Measurements from ENCODE around the gene ZNF326.

The ZNF326 gene

GRCh38 chr1:90067194-90067931, 72.5 kb downstream of the ZNF326 start:
- TF ChIP-seq EGR1 (IDR thresholded peaks at IDR 0.05) (no peak), FOXM1 (IDR thresholded peaks at IDR 0.05; ENCODE audit: borderline replicate concordance, low read depth) (no peak), NFIC (IDR thresholded peaks at IDR 0.05) (no peak), ZBTB7A (IDR thresholded peaks at IDR 0.05; ENCODE audit: low read depth) (no peak), EP300 (IDR thresholded peaks at IDR 0.05; ENCODE audit: borderline replicate concordance) (no peak), MAX (IDR thresholded peaks at IDR 0.05) (no peak), TAF1 (IDR thresholded peaks at IDR 0.05; ENCODE audit: low read depth) (no peak), CREB1 (IDR thresholded peaks at IDR 0.05; ENCODE audit: low read depth) (no peak), RAD21 (IDR thresholded peaks at IDR 0.05; ENCODE audit: low read depth) (no peak)
- TF ChIP-seq, protein P1, sequence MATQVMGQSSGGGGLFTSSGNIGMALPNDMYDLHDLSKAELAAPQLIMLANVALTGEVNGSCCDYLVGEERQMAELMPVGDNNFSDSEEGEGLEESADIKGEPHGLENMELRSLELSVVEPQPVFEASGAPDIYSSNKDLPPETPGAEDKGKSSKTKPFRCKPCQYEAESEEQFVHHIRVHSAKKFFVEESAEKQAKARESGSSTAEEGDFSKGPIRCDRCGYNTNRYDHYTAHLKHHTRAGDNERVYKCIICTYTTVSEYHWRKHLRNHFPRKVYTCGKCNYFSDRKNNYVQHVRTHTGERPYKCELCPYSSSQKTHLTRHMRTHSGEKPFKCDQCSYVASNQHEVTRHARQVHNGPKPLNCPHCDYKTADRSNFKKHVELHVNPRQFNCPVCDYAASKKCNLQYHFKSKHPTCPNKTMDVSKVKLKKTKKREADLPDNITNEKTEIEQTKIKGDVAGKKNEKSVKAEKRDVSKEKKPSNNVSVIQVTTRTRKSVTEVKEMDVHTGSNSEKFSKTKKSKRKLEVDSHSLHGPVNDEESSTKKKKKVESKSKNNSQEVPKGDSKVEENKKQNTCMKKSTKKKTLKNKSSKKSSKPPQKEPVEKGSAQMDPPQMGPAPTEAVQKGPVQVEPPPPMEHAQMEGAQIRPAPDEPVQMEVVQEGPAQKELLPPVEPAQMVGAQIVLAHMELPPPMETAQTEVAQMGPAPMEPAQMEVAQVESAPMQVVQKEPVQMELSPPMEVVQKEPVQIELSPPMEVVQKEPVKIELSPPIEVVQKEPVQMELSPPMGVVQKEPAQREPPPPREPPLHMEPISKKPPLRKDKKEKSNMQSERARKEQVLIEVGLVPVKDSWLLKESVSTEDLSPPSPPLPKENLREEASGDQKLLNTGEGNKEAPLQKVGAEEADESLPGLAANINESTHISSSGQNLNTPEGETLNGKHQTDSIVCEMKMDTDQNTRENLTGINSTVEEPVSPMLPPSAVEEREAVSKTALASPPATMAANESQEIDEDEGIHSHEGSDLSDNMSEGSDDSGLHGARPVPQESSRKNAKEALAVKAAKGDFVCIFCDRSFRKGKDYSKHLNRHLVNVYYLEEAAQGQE (IDR thresholded peaks at IDR 0.05; ENCODE audit: low read depth): no peak

DNA sequence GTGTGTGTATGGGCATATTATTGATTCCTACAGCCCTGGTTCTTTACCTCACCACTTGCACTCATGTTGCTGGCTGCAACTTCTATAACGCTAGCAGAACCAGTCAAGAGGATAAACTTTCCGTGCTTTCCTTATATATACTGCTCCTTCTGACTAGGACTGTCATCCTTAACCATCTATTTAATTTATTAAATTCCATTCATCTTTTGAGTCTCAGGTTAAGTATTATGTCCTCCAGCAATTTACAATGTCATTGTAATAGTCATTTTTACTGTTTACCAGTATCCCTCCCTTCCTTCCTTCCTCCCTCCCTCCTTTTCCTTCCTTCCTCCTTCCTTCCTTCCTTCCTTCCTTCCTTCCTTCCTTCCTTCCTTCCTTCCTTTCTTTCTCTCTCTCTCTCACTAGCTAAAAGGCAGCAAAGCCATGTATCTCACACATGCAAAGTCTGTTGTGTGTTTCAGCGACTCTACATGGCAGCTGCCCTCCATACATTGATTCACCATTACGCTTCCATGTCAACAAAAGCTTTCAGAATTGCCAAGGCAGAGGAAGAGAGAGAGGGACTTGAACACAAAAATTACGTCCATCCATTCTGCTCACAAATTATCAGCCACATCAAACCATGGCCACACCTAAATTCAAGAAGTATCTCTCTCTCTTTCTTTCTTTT, 73.8 kb downstream of the ZNF326 start:
- no peak for TF ChIP-seq YY1 (IDR thresholded peaks at IDR 0.05; ENCODE audit: low read depth)

GRCh38 chr1:90074137-90074536, 79.2 kb downstream of the ZNF326 start:
- TF ChIP-seq ZBTB7A (IDR thresholded peaks at IDR 0.05; ENCODE audit: low read depth) (no peak), MAX (IDR thresholded peaks at IDR 0.05) (no peak), CEBPB (IDR thresholded peaks at IDR 0.05) (no peak), TAF1 (IDR thresholded peaks at IDR 0.05; ENCODE audit: low read depth) (no peak), TCF12 (IDR thresholded peaks at IDR 0.05; ENCODE audit: low read depth) (no peak), EGR1 (IDR thresholded peaks at IDR 0.05) (no peak), TEAD4 (IDR thresholded peaks at IDR 0.05) (no peak), NFIC (IDR thresholded peaks at IDR 0.05) (no peak)
- TF ChIP-seq, protein P1 (IDR thresholded peaks at IDR 0.05; ENCODE audit: low read depth): no peak

DNA sequence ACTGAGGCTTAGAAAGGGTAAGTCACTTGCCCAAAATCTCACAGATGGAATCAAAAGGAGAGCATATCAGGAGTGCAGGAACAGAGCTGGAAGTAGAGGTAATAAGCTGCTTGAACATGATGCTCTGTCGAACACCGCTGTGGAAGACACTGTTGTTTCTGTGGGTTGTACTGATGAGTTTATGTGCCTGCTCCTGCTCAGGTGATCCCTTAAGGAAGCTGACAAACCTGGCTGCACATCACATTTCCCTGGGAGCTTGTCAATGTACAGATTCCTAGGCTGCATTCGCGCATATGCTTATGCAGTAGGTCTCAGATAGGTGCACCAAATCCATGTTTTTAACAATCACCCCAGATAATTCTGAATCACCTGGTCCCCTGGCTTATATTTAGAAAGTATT, 79.7 kb downstream of the ZNF326 start:
- TF ChIP-seq EP300 (IDR thresholded peaks at IDR 0.05; ENCODE audit: borderline replicate concordance) (no peak), TCF12 (IDR thresholded peaks at IDR 0.05; ENCODE audit: low read depth) (no peak), MAX (IDR thresholded peaks at IDR 0.05) (no peak), CEBPB (IDR thresholded peaks at IDR 0.05) (no peak), EGR1 (IDR thresholded peaks at IDR 0.05) (no peak), NFIC (IDR thresholded peaks at IDR 0.05) (no peak), FOXM1 (IDR thresholded peaks at IDR 0.05; ENCODE audit: borderline replicate concordance, low read depth) (no peak), YY1 (IDR thresholded peaks at IDR 0.05; ENCODE audit: low read depth) (no peak), CREB1 (IDR thresholded peaks at IDR 0.05; ENCODE audit: low read depth) (no peak), TAF1 (IDR thresholded peaks at IDR 0.05; ENCODE audit: low read depth) (no peak), TEAD4 (IDR thresholded peaks at IDR 0.05) (no peak), RAD21 (IDR thresholded peaks at IDR 0.05; ENCODE audit: low read depth) (no peak), ZBTB7A (IDR thresholded peaks at IDR 0.05; ENCODE audit: low read depth) (no peak)
- TF ChIP-seq, protein P2, sequence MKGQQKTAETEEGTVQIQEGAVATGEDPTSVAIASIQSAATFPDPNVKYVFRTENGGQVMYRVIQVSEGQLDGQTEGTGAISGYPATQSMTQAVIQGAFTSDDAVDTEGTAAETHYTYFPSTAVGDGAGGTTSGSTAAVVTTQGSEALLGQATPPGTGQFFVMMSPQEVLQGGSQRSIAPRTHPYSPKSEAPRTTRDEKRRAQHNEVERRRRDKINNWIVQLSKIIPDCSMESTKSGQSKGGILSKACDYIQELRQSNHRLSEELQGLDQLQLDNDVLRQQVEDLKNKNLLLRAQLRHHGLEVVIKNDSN (IDR thresholded peaks at IDR 0.05): no peak
- TF ChIP-seq, protein P1 (IDR thresholded peaks at IDR 0.05; ENCODE audit: low read depth): no peak
